ENCODE results near the gene ELF5.

ELF5 gene

DNA sequence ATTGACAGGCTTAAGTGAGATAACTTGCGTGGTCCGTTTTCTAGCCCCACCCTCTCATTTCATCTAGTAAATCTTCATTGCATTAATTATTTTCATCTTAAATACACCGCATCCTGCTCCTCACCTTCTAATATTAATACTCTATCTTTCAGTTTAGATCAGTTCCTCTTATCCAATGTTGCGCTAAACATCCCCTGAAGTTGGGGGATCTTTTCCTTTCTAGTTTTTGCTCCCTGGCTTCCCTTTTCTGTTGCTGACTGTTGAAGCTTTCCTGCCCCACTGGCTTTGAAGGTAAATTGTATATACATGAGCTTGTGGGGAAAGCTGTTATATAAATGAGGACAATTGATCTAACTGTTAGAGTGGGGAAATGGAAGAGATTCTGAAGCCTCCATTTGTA, 67.6 kb downstream of the ELF5 start:
- no peak for DNase-seq (ENCODE audit: extremely low read depth, low read depth)
- TF ChIP-seq, protein P1, sequence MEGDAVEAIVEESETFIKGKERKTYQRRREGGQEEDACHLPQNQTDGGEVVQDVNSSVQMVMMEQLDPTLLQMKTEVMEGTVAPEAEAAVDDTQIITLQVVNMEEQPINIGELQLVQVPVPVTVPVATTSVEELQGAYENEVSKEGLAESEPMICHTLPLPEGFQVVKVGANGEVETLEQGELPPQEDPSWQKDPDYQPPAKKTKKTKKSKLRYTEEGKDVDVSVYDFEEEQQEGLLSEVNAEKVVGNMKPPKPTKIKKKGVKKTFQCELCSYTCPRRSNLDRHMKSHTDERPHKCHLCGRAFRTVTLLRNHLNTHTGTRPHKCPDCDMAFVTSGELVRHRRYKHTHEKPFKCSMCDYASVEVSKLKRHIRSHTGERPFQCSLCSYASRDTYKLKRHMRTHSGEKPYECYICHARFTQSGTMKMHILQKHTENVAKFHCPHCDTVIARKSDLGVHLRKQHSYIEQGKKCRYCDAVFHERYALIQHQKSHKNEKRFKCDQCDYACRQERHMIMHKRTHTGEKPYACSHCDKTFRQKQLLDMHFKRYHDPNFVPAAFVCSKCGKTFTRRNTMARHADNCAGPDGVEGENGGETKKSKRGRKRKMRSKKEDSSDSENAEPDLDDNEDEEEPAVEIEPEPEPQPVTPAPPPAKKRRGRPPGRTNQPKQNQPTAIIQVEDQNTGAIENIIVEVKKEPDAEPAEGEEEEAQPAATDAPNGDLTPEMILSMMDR (IDR thresholded peaks at IDR 0.05; ENCODE audit: low read depth, low read length): no peak

DNA sequence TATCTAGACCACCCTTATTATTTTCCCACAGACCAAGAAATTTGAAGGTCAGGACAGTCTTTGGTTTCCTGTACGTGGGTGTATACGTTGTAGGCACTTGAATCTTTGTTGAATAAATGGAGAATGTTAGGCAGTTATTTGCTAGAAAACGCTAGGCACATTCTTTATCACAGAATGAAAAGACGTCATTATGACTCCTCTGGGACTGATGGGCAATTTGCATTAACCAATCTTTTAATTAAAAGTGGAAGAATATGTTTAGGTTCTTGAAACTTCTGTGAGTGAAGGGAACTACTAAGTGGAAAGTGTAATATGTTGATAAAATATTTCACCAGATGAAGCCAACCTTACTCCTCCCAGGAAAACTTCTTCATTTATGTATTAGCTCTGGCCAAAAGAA, 69.2 kb downstream of the ELF5 start:
- TF ChIP-seq, protein P1 (IDR thresholded peaks at IDR 0.05; ENCODE audit: low read depth, low read length): no peak
- DNase-seq (ENCODE audit: extremely low read depth, low read depth): no peak

DNA sequence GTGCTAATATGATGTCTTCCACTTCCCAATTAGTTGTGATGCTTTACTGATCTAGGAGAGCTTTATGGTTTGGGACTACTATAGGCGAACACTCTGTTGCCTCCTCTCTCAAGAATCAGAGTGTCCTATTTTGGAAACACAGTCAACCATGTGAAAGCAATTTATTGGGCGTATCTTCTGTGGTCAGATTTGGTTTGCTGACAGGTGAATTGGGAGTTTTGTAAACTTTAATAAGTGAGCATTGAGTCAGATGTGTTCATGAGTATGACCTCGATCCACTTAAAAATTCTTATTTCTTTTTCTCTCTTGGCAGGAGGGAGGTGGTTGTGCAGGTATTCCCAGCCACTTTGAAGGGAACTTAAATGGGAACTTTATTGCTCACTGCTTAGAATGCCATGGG, 70.5 kb downstream of the ELF5 start:
- TF ChIP-seq, protein P1 (IDR thresholded peaks at IDR 0.05; ENCODE audit: low read depth, low read length): no peak
- no peak for DNase-seq (ENCODE audit: extremely low read depth, low read depth)

DNA sequence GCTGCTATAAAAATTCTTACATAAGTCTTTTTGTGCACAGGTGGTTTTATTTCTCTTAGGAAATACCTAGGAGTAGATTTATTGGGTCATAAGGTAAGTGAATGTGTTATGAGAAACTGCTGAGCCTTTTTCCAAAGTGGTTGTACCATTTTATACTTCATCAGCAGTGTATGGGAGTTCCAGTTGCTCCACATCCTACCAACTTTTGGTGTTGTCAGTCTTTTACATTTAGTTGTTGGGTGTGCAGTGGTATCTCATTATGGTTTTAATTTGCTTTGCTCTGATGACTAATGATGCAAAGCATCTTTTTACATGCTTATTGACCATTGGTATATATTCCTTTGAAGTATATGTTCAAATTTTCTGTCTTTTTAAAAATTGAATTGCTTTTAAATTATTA, 71.8 kb downstream of the ELF5 start:
- DNase-seq (ENCODE audit: extremely low read depth, low read depth): no peak
- TF ChIP-seq, protein P1 (IDR thresholded peaks at IDR 0.05; ENCODE audit: low read depth, low read length): no peak

DNA sequence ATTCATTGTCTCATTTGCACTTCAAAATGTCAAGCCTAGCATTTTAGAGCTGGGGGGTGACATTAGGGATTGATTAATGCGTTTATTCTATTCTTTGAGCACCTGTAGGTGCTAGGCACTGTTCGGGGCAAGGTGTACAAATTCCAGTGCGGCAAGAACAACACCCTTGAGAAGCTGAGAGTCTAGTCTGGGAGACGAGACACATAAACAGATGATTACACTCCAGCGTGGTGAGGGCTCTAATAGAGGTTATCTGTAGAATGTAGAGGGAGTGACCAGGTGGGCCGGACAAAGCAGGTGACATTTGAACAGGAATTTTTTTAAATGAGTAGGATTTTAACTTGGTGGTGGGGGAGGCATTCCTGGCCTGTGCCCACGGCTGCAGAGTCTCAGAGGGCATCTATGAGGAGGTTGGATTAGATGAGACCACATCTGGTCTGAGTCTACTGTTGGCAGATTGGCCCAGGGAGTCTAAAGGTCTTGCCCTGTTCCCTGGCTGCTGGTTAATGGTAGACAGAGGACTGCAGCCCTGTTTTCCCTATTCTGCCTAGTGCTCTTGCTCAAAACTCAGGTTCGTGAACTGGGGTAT, 73.9 kb downstream of the ELF5 start:
- no peak for DNase-seq (ENCODE audit: extremely low read depth, low read depth)
- TF ChIP-seq, protein P1 (IDR thresholded peaks at IDR 0.05; ENCODE audit: low read depth, low read length): no peak

DNA sequence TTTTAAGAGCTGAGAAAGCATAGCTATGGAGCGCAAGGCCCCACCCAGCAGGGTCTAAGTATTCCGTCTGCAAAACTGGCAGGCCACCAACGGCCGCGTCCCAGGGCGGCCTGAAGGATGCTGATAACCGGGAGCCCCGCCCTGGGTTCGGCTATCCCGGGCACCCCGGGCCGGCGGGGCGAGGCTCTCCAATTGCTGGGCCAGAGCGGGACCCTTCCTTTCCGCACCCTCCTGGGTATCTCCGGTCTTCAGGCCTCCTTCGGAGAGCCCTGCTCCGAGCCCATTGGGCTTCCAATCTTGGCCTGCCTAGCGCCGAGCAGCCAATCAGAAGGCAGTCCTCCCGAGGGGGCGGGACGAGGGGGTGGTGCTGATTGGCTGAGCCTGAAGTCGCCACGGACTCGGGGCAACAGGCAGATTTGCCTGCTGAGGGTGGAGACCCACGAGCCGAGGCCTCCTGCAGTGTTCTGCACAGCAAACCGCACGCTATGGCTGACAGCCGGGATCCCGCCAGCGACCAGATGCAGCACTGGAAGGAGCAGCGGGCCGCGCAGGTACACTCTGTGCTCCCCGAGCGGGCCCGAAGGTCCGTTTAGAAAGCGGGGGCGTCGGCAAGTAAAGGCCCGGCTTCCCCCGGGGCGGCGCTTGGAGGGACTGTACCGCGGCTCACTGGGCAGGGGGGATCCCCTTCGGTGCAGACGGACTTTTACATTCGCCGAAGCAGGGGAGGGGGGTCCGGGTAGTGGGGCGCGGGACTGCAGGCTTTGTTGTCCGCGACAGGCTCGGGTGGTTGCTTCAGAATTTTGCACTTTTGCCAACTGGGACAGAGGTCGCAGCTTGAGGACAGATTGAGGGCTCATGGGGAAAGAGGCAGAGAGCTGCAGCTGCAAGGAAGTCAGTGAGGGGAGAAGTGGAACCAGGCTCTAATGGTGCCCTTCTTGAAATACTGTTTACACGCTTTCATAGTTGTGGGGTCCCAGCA, 74.8 kb downstream of the ELF5 start, which contains the start of gene CAT:
Gene CAT (plus strand): TSS at position 406 of the 979 bp plus-strand sequence. CDS start 80 bp downstream, at position 486.
- peak; percentile 95 for DNase-seq (ENCODE audit: extremely low read depth, low read depth)
- TF ChIP-seq, protein P1 (IDR thresholded peaks at IDR 0.05; ENCODE audit: low read depth, low read length): no peak; the same call in 1 of the 2 replicates
